Esophagus squamous epithelium (tissue), 5 donors: Measurements from ENCODE around the gene UBE3A. TPM values are rescaled to one million over a fixed set of nuclear protein-coding genes. Genes with fewer than 3 reads are reported as not detected.

Source experiments
- DNase-seq: peaks from one replicate; lab custom pipeline; 2025; lab: John Stamatoyannopoulos, UW
- H3K27ac ChIP-seq, 4 donors: fragments of 200-600 bp; sonication (generic); one replicate each; pipeline ENCODE4 v1.5.1; 2016 to 2019; ENCODE audit warnings: mild to moderate bottlenecking in 1 of 4
- H3K27me3 ChIP-seq, 4 donors: fragments of 200-600 bp; sonication (generic); 1 replicate in 3 of 4; 2 replicates in 1 of 4; pipeline versions ENCODE4 v1.5.1 to v1.6.0; 2017 to 2021; ENCODE audit warnings: antibody characterized with exemption in 1 of 4
- H3K36me3 ChIP-seq, 3 donors: fragments of 200-600 bp; sonication (generic); one replicate each; pipeline ENCODE4 v1.5.1; 2016 to 2019
- H3K4me1 ChIP-seq, 3 donors: fragments of 200-600 bp; sonication (generic); one replicate each; pipeline ENCODE4 v1.5.1; 2017 to 2019
- H3K4me3 ChIP-seq, 4 donors: fragments of 200-600 bp; sonication (generic); 1 replicate in 3 of 4; 2 replicates in 1 of 4; pipeline ENCODE4 v1.5.1; 2016 to 2019; ENCODE audit warnings: mild to moderate bottlenecking in 2 of 4, moderate library complexity in 1 of 4
- H3K9me3 ChIP-seq, 3 donors: fragments of 200-600 bp; sonication (generic); one replicate each; pipeline ENCODE4 v1.5.1; 2016 to 2019
- POLR2A ChIP-seq, 4 donors: fragments of 450-650 bp; IDR thresholded peaks; one replicate each; pipeline ENCODE4 v1.6.1; 2017; ENCODE audit warnings: antibody characterized with exemption in 4 of 4, mild to moderate bottlenecking in 4 of 4, moderate library complexity in 3 of 4
- WGBS, 2 donors: methylation state at CpG; one replicate each; pipeline ENCODE4 v1.1.5; 2018; 5-methylcytosine and 5-hydroxymethylcytosine counted together
- intact Hi-C: fragments of 100-400 bp; cut with DNase I; formaldehyde crosslinking; loops from one replicate; pipeline ENCODE4 v1.15.0; 2022
- total RNA-seq, 4 donors: library from RNA; depleted of rRNA; stranded (reverse); fragments of >200 nt; gene quantifications; one replicate each; pipeline ENCODE4 v1.1.0, GENCODE V29; 2016
- TF ChIP-seq, protein P1 (sequence below), 6 experiments: fragments of 450-650 bp in 4 of 6; fragments of 200-600 bp in 2 of 6; sonication (generic) in 2 of 6; IDR thresholded peaks; one replicate each; pipeline ENCODE4 v1.5.1; 2016 to 2019; ENCODE audit warnings: antibody characterized with exemption in 6 of 6, mild to moderate bottlenecking in 4 of 6, moderate library complexity in 4 of 6
- donor health status: DM: yes; HTN: yes; CAD: no.

UBE3A gene
- total RNA-seq, 4 donors from 2014 or later: 36.7 to 84.7 (median 47.0) TPM

DNA sequence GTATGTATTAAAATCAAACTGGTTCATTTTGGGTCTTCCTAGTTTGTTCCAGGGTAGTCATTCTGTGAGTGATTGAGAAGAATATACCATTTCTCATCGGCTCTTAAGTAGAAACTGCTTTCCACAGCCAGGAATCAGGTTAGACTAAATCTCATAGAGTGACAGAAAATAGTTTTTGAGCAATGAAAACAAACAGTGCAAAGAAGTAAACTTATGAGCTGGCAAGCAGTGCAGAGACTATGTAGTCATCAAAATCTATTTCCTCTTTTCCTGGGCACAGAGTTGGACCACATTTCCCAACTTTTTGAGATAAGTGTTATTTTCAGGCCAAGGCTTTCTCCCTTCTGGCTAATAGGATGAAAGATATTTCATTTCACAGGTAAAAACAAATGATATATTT lies 66.5 kb downstream of the UBE3A start:
- Histone ChIP-seq H3K27me3 (no peaks in the 10 kb centered on the region), H3K4me1 (no peaks in the 10 kb centered on the region), H3K4me3 (no peak overlapping the region), H3K9me3 (no peaks in the 10 kb centered on the region), H3K36me3 (peaks cover 0 to 66% (median 3%) of the 10 kb centered on the region in 3 donors), H3K27ac (no peak overlapping the region)
- DNase-seq: no peak
- TF ChIP-seq POLR2A (IDR thresholded peaks at IDR 0.05): no peak
- TF ChIP-seq, protein P1, sequence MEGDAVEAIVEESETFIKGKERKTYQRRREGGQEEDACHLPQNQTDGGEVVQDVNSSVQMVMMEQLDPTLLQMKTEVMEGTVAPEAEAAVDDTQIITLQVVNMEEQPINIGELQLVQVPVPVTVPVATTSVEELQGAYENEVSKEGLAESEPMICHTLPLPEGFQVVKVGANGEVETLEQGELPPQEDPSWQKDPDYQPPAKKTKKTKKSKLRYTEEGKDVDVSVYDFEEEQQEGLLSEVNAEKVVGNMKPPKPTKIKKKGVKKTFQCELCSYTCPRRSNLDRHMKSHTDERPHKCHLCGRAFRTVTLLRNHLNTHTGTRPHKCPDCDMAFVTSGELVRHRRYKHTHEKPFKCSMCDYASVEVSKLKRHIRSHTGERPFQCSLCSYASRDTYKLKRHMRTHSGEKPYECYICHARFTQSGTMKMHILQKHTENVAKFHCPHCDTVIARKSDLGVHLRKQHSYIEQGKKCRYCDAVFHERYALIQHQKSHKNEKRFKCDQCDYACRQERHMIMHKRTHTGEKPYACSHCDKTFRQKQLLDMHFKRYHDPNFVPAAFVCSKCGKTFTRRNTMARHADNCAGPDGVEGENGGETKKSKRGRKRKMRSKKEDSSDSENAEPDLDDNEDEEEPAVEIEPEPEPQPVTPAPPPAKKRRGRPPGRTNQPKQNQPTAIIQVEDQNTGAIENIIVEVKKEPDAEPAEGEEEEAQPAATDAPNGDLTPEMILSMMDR (IDR thresholded peaks at IDR 0.05): no peak
- intact Hi-C loops: no loop called here
- WGBS, 2 donors: 50 to 77% methylated on average over 1 of the region's 1 CpG

DNA sequence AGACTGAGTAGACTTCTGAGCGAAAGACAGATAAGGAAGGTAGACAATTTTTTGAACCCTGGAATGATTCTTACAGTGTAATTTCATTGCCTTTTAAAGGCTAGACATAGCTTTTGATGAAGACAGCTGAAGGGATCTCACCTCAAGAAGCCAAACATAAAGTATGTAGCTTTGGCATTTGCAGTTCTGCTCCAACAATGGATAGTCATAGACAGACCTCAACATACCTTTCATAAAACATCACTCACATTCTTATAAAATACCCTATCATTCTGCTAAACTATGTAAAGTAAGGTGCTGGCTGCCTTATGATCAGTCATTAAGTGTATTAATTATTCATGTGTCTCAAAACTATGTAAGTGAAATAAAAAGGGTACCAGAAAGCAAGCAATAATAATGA lies 70.0 kb downstream of the UBE3A start:
- H3K9me3 ChIP-seq: no peaks in the 10 kb centered on the region
- H3K27ac ChIP-seq: no peak overlapping the region
- 89 to 90% methylated on average over 1 of the region's 1 CpG for WGBS, 2 donors
- H3K36me3 ChIP-seq: peaks cover 0 to 55% (median 0%) of the 10 kb centered on the region in 3 donors
- intact Hi-C loops: no loop called here
- TF ChIP-seq POLR2A (IDR thresholded peaks at IDR 0.05): no peak
- TF ChIP-seq, protein P1 (IDR thresholded peaks at IDR 0.05): no peak
- no peak overlapping the region for H3K4me3 ChIP-seq
- H3K4me1 ChIP-seq: peaks cover 0 to 6% (median 0%) of the 10 kb centered on the region in 3 donors
- DNase-seq: no peak
- no peaks in the 10 kb centered on the region for H3K27me3 ChIP-seq

DNA sequence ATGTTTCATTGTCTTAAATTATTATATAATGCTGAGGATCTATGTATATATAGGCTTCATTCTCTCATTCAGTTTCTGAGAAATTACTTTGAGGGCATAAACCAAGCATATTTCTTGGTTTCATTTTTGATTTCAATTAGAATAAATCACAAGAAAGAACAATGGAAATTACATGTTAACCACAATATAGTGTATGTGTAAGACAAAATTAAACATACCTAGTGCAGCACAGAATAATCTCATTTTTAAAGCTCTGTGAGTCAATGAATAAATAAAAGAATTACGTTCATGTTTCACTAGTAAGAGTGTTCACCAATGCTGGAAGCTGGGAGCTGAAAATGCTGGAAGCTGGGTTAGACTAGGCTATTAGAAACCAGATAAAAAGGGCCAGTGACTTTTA lies 72.8 kb downstream of the UBE3A start:
- Histone ChIP-seq H3K4me1 (peaks cover 0 to 6% (median 0%) of the 10 kb centered on the region in 3 donors), H3K27me3 (no peaks in the 10 kb centered on the region), H3K4me3 (no peak overlapping the region), H3K27ac (no peak overlapping the region), H3K36me3 (peaks cover 0 to 39% (median 0%) of the 10 kb centered on the region in 3 donors), H3K9me3 (no peaks in the 10 kb centered on the region)
- 41% methylated on average over 1 of the region's 1 CpG for WGBS, 2 donors
- no peak for TF ChIP-seq POLR2A (IDR thresholded peaks at IDR 0.05)
- TF ChIP-seq, protein P1 (IDR thresholded peaks at IDR 0.05): no peak
- no peak for DNase-seq
- intact Hi-C loops: no loop called here

DNA sequence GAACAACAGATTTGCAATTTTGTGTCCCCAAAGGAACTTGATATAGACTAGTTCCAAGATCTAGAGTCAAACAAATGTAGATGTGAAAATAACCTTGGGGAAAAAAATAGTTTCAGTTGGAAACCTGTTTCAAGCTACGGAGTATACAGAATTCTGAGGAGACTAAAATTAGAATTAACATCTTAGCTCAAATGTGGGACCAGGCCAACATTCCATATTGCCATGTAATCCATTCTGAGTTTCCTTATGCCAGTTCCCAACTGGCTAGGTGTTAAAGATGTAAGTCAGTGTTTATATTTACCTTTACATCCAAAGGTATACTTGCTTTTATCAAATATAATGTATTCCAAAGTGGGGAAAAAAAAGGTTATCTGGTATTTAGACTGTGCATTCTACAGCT lies 76.3 kb downstream of the UBE3A start:
- DNase-seq: no peak
- no peak overlapping the region for H3K27ac ChIP-seq
- no peak for TF ChIP-seq POLR2A (IDR thresholded peaks at IDR 0.05)
- TF ChIP-seq, protein P1 (IDR thresholded peaks at IDR 0.05): no peak
- H3K9me3 ChIP-seq: no peaks in the 10 kb centered on the region
- 68 to 93% methylated on average over 1 of the region's 1 CpG for WGBS, 2 donors
- no peak overlapping the region for H3K4me3 ChIP-seq
- intact Hi-C loops: no loop called here
- H3K27me3 ChIP-seq: no peaks in the 10 kb centered on the region
- peaks cover 0 to 6% (median 0%) of the 10 kb centered on the region in 3 donors for H3K4me1 ChIP-seq
- peaks cover 0 to 42% (median 0%) of the 10 kb centered on the region in 3 donors for H3K36me3 ChIP-seq

DNA sequence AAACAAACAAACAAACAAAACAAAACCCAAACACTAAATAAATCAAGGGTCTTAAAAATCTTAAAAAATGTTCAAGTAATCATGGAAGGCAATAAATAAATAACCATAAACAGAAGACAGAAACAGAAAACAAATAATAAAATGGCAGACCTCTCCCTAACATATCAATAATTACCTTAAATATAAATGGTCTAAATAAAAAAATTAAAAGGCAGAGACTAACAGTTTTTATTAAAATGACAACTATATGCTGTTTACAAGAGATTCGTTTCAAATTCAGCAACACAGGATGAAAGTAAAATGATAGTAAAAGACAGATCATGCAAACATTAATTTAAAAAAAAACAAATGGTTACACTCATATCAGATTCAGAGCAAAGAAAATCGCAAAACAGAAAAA lies 91.1 kb downstream of the UBE3A start:
- H3K9me3 ChIP-seq: peaks cover 0 to 11% (median 6%) of the 10 kb centered on the region in 3 donors
- no peaks in the 10 kb centered on the region for H3K27me3 ChIP-seq
- intact Hi-C loops: no loop called here
- peaks cover 0 to 16% (median 4%) of the 10 kb centered on the region in 3 donors for H3K4me1 ChIP-seq
- 91 to 98% methylated on average over 2 of the region's 2 CpGs for WGBS, 2 donors
- no peak overlapping the region for H3K4me3 ChIP-seq
- DNase-seq: no peak
- TF ChIP-seq, protein P1 (IDR thresholded peaks at IDR 0.05): no peak
- no peak for TF ChIP-seq POLR2A (IDR thresholded peaks at IDR 0.05)
- peaks cover 0 to 59% (median 0%) of the 10 kb centered on the region in 3 donors for H3K36me3 ChIP-seq
- no peak overlapping the region for H3K27ac ChIP-seq
